Measurements from ENCODE around the gene RUFY2. TPM values are rescaled to one million over a fixed set of nuclear protein-coding genes. Genes with fewer than 3 reads are reported as not detected.

Gene RUFY2
- total RNA-seq, 1 donor from 2014 or later: 21.3 TPM

DNA sequence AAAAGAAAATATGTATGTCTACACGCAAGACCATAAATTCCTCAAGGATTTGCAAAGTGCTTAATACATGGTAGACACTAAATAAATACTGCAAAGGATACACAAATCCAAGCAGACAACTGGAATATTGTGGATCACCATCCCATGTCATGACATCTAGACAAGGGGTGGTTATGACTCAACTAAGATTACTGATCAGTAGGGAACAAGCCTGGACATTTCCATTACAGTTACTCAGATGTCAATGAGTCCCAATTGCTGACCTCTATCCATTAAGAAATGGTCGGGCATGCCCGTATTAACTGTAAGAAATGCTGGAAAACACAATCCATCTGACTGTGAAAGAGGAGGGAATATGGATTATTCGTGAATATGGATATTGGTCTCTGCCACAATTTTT, 27.6 kb upstream of the RUFY2 start:
- Mint-ChIP-seq H3K36me3 (peaks cover 17% of the 10 kb centered on the region), H3K9me3 (no peaks in the 10 kb centered on the region), H3K4me1 (ENCODE audit: unreplicated experiment) (no peaks in the 10 kb centered on the region), H3K27ac (no peak overlapping the region), H3K4me3 (no peak overlapping the region), H3K27me3 (no peaks in the 10 kb centered on the region)
- DNase-seq (ENCODE audit: extremely low spot score, unreplicated experiment): no peak
- TF ChIP-seq, protein P1, sequence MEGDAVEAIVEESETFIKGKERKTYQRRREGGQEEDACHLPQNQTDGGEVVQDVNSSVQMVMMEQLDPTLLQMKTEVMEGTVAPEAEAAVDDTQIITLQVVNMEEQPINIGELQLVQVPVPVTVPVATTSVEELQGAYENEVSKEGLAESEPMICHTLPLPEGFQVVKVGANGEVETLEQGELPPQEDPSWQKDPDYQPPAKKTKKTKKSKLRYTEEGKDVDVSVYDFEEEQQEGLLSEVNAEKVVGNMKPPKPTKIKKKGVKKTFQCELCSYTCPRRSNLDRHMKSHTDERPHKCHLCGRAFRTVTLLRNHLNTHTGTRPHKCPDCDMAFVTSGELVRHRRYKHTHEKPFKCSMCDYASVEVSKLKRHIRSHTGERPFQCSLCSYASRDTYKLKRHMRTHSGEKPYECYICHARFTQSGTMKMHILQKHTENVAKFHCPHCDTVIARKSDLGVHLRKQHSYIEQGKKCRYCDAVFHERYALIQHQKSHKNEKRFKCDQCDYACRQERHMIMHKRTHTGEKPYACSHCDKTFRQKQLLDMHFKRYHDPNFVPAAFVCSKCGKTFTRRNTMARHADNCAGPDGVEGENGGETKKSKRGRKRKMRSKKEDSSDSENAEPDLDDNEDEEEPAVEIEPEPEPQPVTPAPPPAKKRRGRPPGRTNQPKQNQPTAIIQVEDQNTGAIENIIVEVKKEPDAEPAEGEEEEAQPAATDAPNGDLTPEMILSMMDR (conservative IDR thresholded peaks at IDR 0.05): no peak

DNA sequence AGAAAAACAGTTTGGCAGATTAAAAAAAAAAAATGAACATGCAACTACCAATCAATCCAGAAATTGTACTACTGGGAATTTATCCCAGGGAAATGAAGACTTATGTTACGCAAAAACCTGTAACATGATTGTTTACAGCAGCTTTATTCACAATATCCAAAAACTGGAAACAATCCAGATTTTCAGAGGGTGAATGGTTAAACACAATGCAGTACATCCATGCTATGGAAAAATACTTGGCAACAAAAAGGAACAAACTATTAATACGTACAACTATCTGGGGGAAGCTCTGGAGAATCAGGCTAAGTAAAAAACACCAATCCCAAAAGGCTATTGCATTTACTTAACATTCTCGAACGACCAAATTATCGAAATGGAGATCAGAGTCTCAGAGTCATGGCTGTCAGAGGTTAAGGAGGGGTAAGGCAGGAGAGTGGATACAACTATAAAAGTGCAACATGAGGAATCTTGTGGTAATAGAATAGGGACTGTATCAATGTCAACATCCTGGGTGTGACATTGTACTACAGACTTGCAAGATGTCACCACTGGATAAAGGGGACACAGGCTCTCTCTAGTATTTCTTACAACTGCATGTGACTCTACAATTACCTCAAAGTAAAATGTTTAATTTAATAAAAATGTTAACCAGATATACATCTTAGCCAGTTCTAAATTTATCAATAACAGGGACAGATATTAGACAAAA, 21.5 kb upstream of the RUFY2 start:
- TF ChIP-seq, protein P1 (conservative IDR thresholded peaks at IDR 0.05): no peak
- Mint-ChIP-seq H3K36me3 (peaks cover 15% of the 10 kb centered on the region), H3K27me3 (no peaks in the 10 kb centered on the region), H3K27ac (no peak overlapping the region), H3K9me3 (no peaks in the 10 kb centered on the region), H3K4me1 (ENCODE audit: unreplicated experiment) (no peaks in the 10 kb centered on the region), H3K4me3 (no peak overlapping the region)
- DNase-seq (ENCODE audit: extremely low spot score, unreplicated experiment): no peak

DNA sequence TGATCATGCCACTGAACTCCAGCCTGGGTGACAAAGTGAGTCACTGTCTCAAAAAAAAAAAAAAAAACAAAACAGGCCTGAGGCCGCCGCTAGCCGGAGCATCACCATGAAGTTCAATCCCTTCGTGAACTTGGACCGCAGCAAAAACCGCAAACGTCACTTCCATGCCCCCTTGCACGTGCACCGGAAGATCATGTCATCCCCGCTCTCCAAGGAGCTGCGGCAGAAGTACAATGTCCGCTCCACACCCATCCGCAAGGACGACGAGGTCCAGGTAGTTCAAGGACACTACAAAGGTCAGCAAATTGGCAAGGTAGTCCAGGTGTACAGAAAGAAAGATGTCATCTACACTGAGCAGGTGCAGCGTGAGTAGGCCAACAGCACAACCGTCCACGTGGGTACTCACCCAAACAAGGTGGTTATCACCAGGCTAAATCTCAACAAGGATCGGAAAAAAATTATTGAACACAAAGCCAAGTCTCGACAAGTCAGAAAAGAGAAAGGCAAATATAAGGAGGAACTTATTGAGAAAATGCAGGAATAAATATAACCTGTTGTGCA, 17.5 kb upstream of the RUFY2 start:
- DNase-seq (ENCODE audit: extremely low spot score, unreplicated experiment): no peak
- Mint-ChIP-seq H3K27me3 (no peaks in the 10 kb centered on the region), H3K27ac (no peak overlapping the region), H3K9me3 (no peaks in the 10 kb centered on the region), H3K4me3 (no peak overlapping the region), H3K4me1 (ENCODE audit: unreplicated experiment) (no peaks in the 10 kb centered on the region), H3K36me3 (peaks cover 7% of the 10 kb centered on the region)
- TF ChIP-seq, protein P1 (conservative IDR thresholded peaks at IDR 0.05): no peak

DNA sequence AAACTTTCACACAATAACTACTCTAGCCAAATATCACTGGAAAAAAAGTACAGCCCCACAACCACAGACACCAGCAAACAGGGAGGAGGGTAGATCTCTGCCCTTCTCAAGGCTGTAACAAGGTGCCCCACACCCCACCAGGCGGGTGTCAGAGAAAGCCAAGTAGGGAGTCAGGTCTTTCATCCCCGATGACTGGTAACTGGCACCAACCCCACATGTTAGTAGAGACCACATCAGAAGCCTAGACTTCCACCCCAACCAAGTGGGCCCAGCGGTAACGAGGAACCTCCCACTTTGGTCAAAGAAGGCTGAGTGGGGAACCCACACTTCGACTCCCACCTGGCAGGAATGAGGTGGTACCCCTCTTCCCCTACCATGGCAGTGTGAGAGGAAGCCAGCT, 16.4 kb upstream of the RUFY2 start:
- H3K27ac Mint-ChIP-seq: no peak overlapping the region
- H3K27me3 Mint-ChIP-seq: no peaks in the 10 kb centered on the region
- H3K9me3 Mint-ChIP-seq: no peaks in the 10 kb centered on the region
- H3K4me1 Mint-ChIP-seq (ENCODE audit: unreplicated experiment): no peaks in the 10 kb centered on the region
- no peak for DNase-seq (ENCODE audit: extremely low spot score, unreplicated experiment)
- H3K4me3 Mint-ChIP-seq: no peak overlapping the region
- TF ChIP-seq, protein P1 (conservative IDR thresholded peaks at IDR 0.05): no peak
- H3K36me3 Mint-ChIP-seq: peaks cover 6% of the 10 kb centered on the region

DNA sequence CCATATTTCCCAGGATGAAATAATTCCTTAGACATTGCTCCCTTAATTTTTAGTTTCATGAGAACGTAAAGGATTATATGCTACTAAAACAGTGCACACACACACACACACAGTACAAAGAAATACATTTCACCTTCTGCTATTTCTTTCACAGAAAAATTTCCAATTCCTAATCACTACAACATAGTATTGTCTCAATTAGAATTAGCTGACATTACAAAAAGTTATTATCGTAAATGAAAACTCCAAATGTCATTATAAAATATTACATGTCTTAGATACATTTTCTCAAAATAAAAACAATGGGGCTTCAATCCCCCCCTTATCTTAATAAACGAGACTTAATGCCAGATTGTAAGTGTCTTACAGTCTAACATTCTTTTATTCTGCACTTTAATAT, 12.3 kb upstream of the RUFY2 start:
- TF ChIP-seq, protein P1 (conservative IDR thresholded peaks at IDR 0.05): no peak
- H3K4me1 Mint-ChIP-seq (ENCODE audit: unreplicated experiment): no peaks in the 10 kb centered on the region
- no peak overlapping the region for H3K4me3 Mint-ChIP-seq
- no peak overlapping the region for H3K27ac Mint-ChIP-seq
- H3K27me3 Mint-ChIP-seq: no peaks in the 10 kb centered on the region
- H3K9me3 Mint-ChIP-seq: no peaks in the 10 kb centered on the region
- peaks cover 4% of the 10 kb centered on the region for H3K36me3 Mint-ChIP-seq
- DNase-seq (ENCODE audit: extremely low spot score, unreplicated experiment): no peak

Data from type B pancreatic cell (in vitro differentiated cells).